PC-3 (cell line): ENCODE data around the gene DGAT2. TPM values are rescaled to one million over a fixed set of nuclear protein-coding genes. Genes with fewer than 3 reads are reported as not detected.

ENCODE experiments used
- ATAC-seq: fragments of 200-7000 bp; cut with Tn5 transposase; 2 replicates; pipeline ENCODE4 v1.9.1; 2020; ENCODE audit warnings: mild to moderate bottlenecking, moderate library complexity
- BruUV-seq: library from RNA; stranded (reverse); fragments of 400-500 nt; replicated peaks from 2 replicates; lab custom pipeline; 2021; lab: Mats Ljungman, UMichigan
- CTCF ChIA-PET: fragments of 300-600 bp; sonication (Branson Sonifier 250); formaldehyde crosslinking; loops from one replicate; lab custom pipeline; 2022; ENCODE audit warnings: antibody characterized with exemption; lab: Charles Lee
- POLR2A ChIA-PET: fragments of 300-600 bp; sonication (Branson Sonifier 250); formaldehyde crosslinking; loops from one replicate; lab custom pipeline; 2022; ENCODE audit warnings: antibody characterized with exemption; ENCODE audit not compliant: unreplicated experiment; lab: Charles Lee
- DNase-seq: peaks from one replicate; pipeline ENCODE4 v3.0.0-alpha.2; 2015
- H2AFZ ChIP-seq: fragments of 300-600 bp; sonication (generic); 2 replicates; pipeline ENCODE4 v1.6.0; 2016; ENCODE audit warnings: antibody characterized with exemption, low read length
- H3F3A ChIP-seq: fragments of 300-600 bp; sonication (generic); one replicate; pipeline ENCODE4 v1.6.0; 2017; ENCODE audit warnings: antibody characterized with exemption, low read length, control low read depth, mild to moderate bottlenecking; ENCODE audit not compliant: unreplicated experiment
- H3K27ac ChIP-seq: fragments of 300-600 bp; sonication (generic); 2 replicates; pipeline ENCODE4 v1.5.1; 2016; ENCODE audit warnings: mild to moderate bottlenecking, low read length
- H3K27me3 ChIP-seq: fragments of 300-600 bp; sonication (generic); 2 replicates; pipeline ENCODE4 v1.6.1; 2016; ENCODE audit warnings: low read length, mixed read lengths
- H3K36me3 ChIP-seq: fragments of 300-600 bp; sonication (generic); 2 replicates; pipeline ENCODE4 v1.6.1; 2016; ENCODE audit warnings: low read depth, mixed run types, low read length, mixed read lengths
- H3K4me1 ChIP-seq: fragments of 300-600 bp; sonication (generic); 2 replicates; pipeline ENCODE4 v1.5.1; 2016; ENCODE audit warnings: low read length; ENCODE audit not compliant: insufficient read depth
- H3K4me2 ChIP-seq: fragments of 300-600 bp; sonication (generic); 2 replicates; pipeline ENCODE4 v1.6.0; 2016; ENCODE audit warnings: low read length
- H3K4me3 ChIP-seq: fragments of 300-600 bp; sonication (generic); 2 replicates; pipeline ENCODE4 v1.5.1; 2016; ENCODE audit warnings: mild to moderate bottlenecking, low read length, mixed read lengths
- H3K79me2 ChIP-seq: fragments of 300-600 bp; sonication (generic); 2 replicates; pipeline ENCODE4 v1.6.1; 2017; ENCODE audit warnings: low read length, mixed read lengths
- H3K9ac ChIP-seq: fragments of 300-600 bp; sonication (generic); 2 replicates; pipeline ENCODE4 v1.6.0; 2016; ENCODE audit warnings: mild to moderate bottlenecking, low read length
- H3K9me2 ChIP-seq: fragments of 300-600 bp; sonication (generic); replicated peaks from 2 replicates; pipeline ENCODE4 v1.6.1; 2016; ENCODE audit warnings: mixed run types, low read length, mixed read lengths
- H3K9me3 ChIP-seq: fragments of 300-600 bp; sonication (generic); 2 replicates; pipeline ENCODE4 v1.6.1; 2016; ENCODE audit warnings: low read length, mixed read lengths
- H4K20me1 ChIP-seq: fragments of 300-600 bp; sonication (generic); 2 replicates; pipeline ENCODE4 v1.6.1; 2016; ENCODE audit warnings: low read length, mixed read lengths
- EZH2 ChIP-seq: fragments of 300-600 bp; sonication (generic); IDR thresholded peaks from one replicate; pipeline ENCODE4 v1.6.1; 2017; ENCODE audit warnings: antibody characterized with exemption, mild to moderate bottlenecking, low read length; ENCODE audit not compliant: unreplicated experiment
- EZH2phosphoT487 ChIP-seq: fragments of 300-600 bp; sonication (generic); IDR thresholded peaks from 2 replicates; pipeline ENCODE4 v1.6.1; 2018; ENCODE audit warnings: mild to moderate bottlenecking, antibody characterized with exemption, low read length, borderline replicate concordance
- intact Hi-C: fragments of 100-400 bp; cut with micrococcal nuclease; formaldehyde crosslinking; loops from 2 replicates; pipeline ENCODE4 v1.9.0; 2023
- total RNA-seq: library from RNA; depleted of rRNA; stranded (reverse); fragments of >200 nt; gene quantifications from 2 replicates; pipeline ENCODE4 v1.2.3, GENCODE V29; 2014
- TF ChIP-seq, protein P1 (sequence below): fragments of 300-600 bp; sonication (generic); conservative IDR thresholded peaks from 2 replicates; pipeline ENCODE4 v1.5.1; 2017; ENCODE audit warnings: antibody characterized with exemption, low read depth, mild to moderate bottlenecking, low read length

Gene DGAT2
- total RNA-seq, 1 experiment from 2014 or later, result 14.3 TPM

DNA sequence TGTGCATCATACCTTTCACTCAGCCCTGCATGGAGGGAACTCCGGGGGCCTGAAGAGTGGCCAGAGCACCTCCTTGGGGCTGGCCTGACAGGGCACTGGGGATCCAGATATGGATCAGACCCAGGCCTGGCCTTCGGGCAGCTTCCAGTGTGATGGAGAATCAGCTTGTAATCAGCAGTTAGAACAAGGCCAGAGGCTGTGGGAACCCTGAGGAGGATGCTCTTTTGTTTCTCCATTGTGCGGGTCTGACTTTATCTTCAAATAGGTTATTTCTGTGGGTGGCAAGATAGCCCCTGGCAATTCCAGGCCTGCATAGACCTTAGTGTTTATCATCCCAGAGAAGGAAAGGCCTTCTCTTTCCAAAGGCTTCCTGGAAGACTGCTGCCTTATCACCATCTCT lies 12.3 kb downstream of the DGAT2 start:
- ChIA-PET POLR2A (no interaction called here), CTCF (no interaction called here)
- ATAC-seq (no peak), DNase-seq (no peak)
- Histone ChIP-seq H3K27me3 (no peaks in the 10 kb centered on the region), H3K79me2 (no peaks in the 10 kb centered on the region), H4K20me1 (no peaks in the 10 kb centered on the region), H3K9me2 (no peaks in the 10 kb centered on the region), H3K9ac (no peak overlapping the region), H3K9me3 (no peaks in the 10 kb centered on the region), H3K27ac (no peak overlapping the region), H3K36me3 (peaks cover 9% of the 10 kb centered on the region; the same call in 1 of the 2 replicates), H3F3A (no peaks in the 10 kb centered on the region), H2AFZ (no peak overlapping the region), H3K4me2 (no peak overlapping the region), H3K4me1 (peaks cover 25% of the 10 kb centered on the region), H3K4me3 (no peak overlapping the region)
- no TSS peak for BruUV-seq
- TF ChIP-seq, protein P1, sequence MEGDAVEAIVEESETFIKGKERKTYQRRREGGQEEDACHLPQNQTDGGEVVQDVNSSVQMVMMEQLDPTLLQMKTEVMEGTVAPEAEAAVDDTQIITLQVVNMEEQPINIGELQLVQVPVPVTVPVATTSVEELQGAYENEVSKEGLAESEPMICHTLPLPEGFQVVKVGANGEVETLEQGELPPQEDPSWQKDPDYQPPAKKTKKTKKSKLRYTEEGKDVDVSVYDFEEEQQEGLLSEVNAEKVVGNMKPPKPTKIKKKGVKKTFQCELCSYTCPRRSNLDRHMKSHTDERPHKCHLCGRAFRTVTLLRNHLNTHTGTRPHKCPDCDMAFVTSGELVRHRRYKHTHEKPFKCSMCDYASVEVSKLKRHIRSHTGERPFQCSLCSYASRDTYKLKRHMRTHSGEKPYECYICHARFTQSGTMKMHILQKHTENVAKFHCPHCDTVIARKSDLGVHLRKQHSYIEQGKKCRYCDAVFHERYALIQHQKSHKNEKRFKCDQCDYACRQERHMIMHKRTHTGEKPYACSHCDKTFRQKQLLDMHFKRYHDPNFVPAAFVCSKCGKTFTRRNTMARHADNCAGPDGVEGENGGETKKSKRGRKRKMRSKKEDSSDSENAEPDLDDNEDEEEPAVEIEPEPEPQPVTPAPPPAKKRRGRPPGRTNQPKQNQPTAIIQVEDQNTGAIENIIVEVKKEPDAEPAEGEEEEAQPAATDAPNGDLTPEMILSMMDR, result no peak
- TF ChIP-seq EZH2 (no peak), EZH2phosphoT487 (no peak)
- intact Hi-C loops, result no loop called here

DNA sequence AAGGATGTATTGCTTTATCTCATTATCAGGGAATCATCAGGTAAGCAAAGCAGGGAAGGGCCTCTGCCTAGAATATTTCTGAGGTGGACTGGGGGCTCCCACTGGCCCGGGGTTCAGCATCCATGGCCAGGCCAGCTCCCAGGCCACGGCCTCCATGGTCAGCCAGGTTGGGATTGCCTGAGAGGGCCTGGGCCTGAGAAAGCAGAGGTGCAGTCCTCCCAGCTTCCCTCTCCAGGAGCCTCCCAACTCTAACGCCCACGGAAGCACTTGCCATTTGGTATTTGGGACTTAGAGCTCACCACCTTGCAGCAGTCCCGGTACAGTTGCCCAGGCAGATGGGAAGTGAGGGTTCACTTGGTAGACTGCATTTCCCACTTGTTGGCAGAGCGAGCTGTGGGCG lies 12.7 kb downstream of the DGAT2 start:
- Histone ChIP-seq H3K36me3 (peaks cover 10% of the 10 kb centered on the region; the same call in 1 of the 2 replicates), H3K9ac (no peak overlapping the region), H3K4me3 (no peak overlapping the region), H3K79me2 (no peaks in the 10 kb centered on the region), H3K27ac (no peak overlapping the region), H3K4me2 (no peak overlapping the region), H4K20me1 (no peaks in the 10 kb centered on the region), H3K4me1 (peaks cover 25% of the 10 kb centered on the region), H3K27me3 (no peaks in the 10 kb centered on the region), H2AFZ (no peak overlapping the region), H3K9me3 (no peaks in the 10 kb centered on the region), H3F3A (no peaks in the 10 kb centered on the region), H3K9me2 (no peaks in the 10 kb centered on the region)
- intact Hi-C loops, result no loop called here
- TF ChIP-seq EZH2phosphoT487, result no peak
- TF ChIP-seq EZH2, result no peak
- TF ChIP-seq, protein P1, result no peak
- ChIA-PET POLR2A (no interaction called here), CTCF (no interaction called here)
- ATAC-seq, result no peak
- no TSS peak for BruUV-seq
- DNase-seq, result no peak

DNA sequence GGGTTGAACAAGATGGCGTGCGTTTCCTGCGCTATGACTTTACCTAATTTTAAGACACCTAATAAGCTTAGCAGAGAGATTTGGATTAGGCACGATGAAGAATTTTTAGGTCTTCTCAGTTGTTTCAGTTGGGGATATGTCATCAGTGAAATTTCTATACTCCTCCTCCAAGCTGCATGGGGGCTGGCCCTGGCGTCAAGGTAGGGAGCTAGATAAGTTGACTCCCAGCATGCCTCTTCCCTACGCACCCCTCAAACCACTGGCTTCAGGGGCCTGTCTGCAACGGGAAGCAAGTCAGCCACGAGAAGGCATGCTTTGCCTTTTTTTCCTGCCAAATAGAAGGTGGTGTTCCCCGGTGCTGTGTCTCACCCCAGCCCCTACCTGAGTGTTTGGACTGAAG lies 13.3 kb downstream of the DGAT2 start:
- no peak overlapping the region for H3K4me2 ChIP-seq
- peaks cover 10% of the 10 kb centered on the region; the same call in 1 of the 2 replicates for H3K36me3 ChIP-seq
- no peak overlapping the region for H3K27ac ChIP-seq
- H3K9me2 ChIP-seq, result no peaks in the 10 kb centered on the region
- ChIA-PET POLR2A (no interaction called here), CTCF (no interaction called here)
- ATAC-seq, result no peak
- no peak overlapping the region for H3K4me3 ChIP-seq
- H2AFZ ChIP-seq, result no peak overlapping the region
- H3K27me3 ChIP-seq, result no peaks in the 10 kb centered on the region
- TF ChIP-seq EZH2, result no peak
- TF ChIP-seq, protein P1, result no peak
- TF ChIP-seq EZH2phosphoT487, result no peak
- H3K9ac ChIP-seq, result no peak overlapping the region
- no peaks in the 10 kb centered on the region for H3K9me3 ChIP-seq
- H3K4me1 ChIP-seq, result peaks cover 25% of the 10 kb centered on the region
- H3F3A ChIP-seq, result no peaks in the 10 kb centered on the region
- no peaks in the 10 kb centered on the region for H4K20me1 ChIP-seq
- BruUV-seq, result no TSS peak
- intact Hi-C loops, result no loop called here
- no peaks in the 10 kb centered on the region for H3K79me2 ChIP-seq
- DNase-seq, result no peak
